Prostate gland (tissue), 2 donors: ENCODE measurements around the gene GRPR. TPM values are rescaled to one million over a fixed set of nuclear protein-coding genes. Genes with fewer than 3 reads are reported as not detected.

Experiments used
- DNase-seq: peaks from one replicate; pipeline ENCODE4 v3.0.0-alpha.2; 2019; ENCODE audit warnings: low spot score
- H3K27ac ChIP-seq, 2 donors: fragments of 200-600 bp; sonication (generic); 2 replicates each; pipeline ENCODE4 v1.5.1; 2017 to 2019
- H3K27me3 ChIP-seq: fragments of 200-600 bp; sonication (generic); replicated peaks from 2 replicates; pipeline ENCODE4 v1.5.1; 2019; ENCODE audit not compliant: insufficient read depth
- H3K36me3 ChIP-seq, 2 donors: fragments of 200-600 bp; sonication (generic); 1 replicate in 1 of 2; 2 replicates in 1 of 2; pipeline versions ENCODE4 v1.5.1 to v1.8.1; 2017 to 2019
- H3K4me1 ChIP-seq: fragments of 200-600 bp; sonication (generic); replicated peaks from 2 replicates; pipeline ENCODE4 v1.5.1; 2019
- H3K4me3 ChIP-seq, 2 donors: fragments of 200-600 bp; sonication (generic); 2 replicates each; pipeline ENCODE4 v1.5.1; 2017 to 2019
- H3K9me3 ChIP-seq: fragments of 200-600 bp; sonication (generic); 2 replicates; pipeline ENCODE4 v1.5.1; 2017
- POLR2A ChIP-seq: fragments of 450-650 bp; IDR thresholded peaks from one replicate; pipeline ENCODE4 v1.6.1; 2016; ENCODE audit warnings: antibody characterized with exemption, mild to moderate bottlenecking
- POLR2AphosphoS5 ChIP-seq: sonication (generic); formaldehyde crosslinking; IDR thresholded peaks from one replicate; pipeline ENCODE4 v1.6.1; 2017; ENCODE audit warnings: antibody characterized with exemption
- WGBS: methylation state at CpG from one replicate; pipeline ENCODE4 v1.1.5; 2018; 5-methylcytosine and 5-hydroxymethylcytosine counted together
- intact Hi-C: fragments of 100-400 bp; cut with DNase I; formaldehyde crosslinking; loops from one replicate; pipeline ENCODE4 v1.14.2; 2022
- total RNA-seq, 2 donors: library from RNA; depleted of rRNA; stranded (reverse); fragments of >200 nt; gene quantifications; one replicate each; pipeline ENCODE4 v1.1.0, GENCODE V29; 2016
- TF ChIP-seq, protein P1 (sequence below), 4 experiments: fragments of 200-600 bp in 2 of 4; fragments of 450-650 bp in 2 of 4; sonication (generic) in 2 of 4; IDR thresholded peaks; 1 replicate in 3 of 4; 2 replicates in 1 of 4; pipeline ENCODE4 v1.5.1; 2016 to 2019; ENCODE audit warnings: antibody characterized with exemption in 4 of 4, mild to moderate bottlenecking in 2 of 4, moderate library complexity in 2 of 4

Gene GRPR
- total RNA-seq, 2 donors from 2014 or later, result 1.0 TPM; not detected in 1

DNA sequence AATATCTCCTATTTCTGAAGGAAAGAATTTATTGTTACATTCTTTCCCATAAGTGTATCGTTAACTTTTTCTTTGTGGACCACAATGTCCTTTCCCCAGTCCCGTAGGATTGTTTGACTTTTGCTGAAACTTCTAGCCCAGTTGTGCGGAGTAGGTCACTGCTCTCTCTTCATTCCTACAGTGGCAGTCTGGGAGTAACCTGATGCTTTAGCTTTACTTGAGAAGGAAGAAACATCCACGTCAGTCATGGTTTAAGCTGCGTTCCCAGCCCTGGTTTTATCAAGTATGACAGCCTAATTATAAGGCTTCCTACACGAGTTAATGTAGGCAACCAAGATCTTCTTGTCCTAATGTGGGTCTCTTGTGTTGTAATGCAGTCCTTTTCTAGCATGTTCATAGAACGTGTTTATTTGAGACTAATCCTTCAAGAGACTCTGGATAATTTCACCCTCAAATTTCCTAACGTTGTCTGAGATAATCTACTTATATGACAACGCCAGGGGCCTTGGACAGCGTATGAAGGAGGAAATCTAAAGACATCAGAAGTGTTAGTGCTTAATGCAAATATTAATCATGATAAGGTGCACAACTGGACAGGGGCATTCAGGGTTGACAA is 40.8 kb upstream of the GRPR start:
- Histone ChIP-seq H3K27ac (no peak overlapping the region), H3K4me3 (no peak overlapping the region), H3K9me3 (no peaks in the 10 kb centered on the region), H3K4me1 (no peaks in the 10 kb centered on the region), H3K36me3 (no peaks in the 10 kb centered on the region), H3K27me3 (no peaks in the 10 kb centered on the region)
- WGBS, result 65% methylated on average over 10 of the region's 10 CpGs
- intact Hi-C loops, result no loop called here
- DNase-seq, result no peak
- no peak for TF ChIP-seq POLR2AphosphoS5
- TF ChIP-seq, protein P1, sequence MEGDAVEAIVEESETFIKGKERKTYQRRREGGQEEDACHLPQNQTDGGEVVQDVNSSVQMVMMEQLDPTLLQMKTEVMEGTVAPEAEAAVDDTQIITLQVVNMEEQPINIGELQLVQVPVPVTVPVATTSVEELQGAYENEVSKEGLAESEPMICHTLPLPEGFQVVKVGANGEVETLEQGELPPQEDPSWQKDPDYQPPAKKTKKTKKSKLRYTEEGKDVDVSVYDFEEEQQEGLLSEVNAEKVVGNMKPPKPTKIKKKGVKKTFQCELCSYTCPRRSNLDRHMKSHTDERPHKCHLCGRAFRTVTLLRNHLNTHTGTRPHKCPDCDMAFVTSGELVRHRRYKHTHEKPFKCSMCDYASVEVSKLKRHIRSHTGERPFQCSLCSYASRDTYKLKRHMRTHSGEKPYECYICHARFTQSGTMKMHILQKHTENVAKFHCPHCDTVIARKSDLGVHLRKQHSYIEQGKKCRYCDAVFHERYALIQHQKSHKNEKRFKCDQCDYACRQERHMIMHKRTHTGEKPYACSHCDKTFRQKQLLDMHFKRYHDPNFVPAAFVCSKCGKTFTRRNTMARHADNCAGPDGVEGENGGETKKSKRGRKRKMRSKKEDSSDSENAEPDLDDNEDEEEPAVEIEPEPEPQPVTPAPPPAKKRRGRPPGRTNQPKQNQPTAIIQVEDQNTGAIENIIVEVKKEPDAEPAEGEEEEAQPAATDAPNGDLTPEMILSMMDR (IDR thresholded peaks at IDR 0.05), result no peak

DNA sequence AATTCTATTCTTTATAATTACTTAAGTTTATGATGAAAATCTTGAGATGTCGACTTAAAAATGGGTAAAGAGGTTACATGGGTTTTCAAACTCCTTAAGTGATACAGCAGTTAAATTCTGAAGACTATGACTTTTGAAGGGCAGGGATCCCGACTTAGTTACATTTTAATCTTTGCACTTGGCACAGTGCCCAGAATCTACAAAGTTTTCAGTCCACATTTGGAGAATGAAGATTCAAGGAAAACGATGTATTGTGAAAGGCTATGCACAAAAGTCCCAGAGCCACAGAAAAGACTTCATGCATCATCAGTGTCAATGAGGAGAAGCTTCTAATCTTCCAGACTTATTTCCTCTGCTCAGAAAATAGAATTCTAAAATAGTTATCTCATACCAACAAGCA is 36.3 kb upstream of the GRPR start:
- TF ChIP-seq POLR2A, result no peak
- no peak for TF ChIP-seq POLR2AphosphoS5
- TF ChIP-seq, protein P1 (IDR thresholded peaks at IDR 0.05), result no peak
- intact Hi-C loops, result no loop called here
- Histone ChIP-seq H3K27me3 (no peaks in the 10 kb centered on the region), H3K4me3 (no peak overlapping the region), H3K4me1 (no peaks in the 10 kb centered on the region), H3K27ac (no peak overlapping the region), H3K9me3 (no peaks in the 10 kb centered on the region), H3K36me3 (no peaks in the 10 kb centered on the region)
- no peak for DNase-seq
- WGBS, result 29% methylated on average over 3 of the region's 3 CpGs

DNA sequence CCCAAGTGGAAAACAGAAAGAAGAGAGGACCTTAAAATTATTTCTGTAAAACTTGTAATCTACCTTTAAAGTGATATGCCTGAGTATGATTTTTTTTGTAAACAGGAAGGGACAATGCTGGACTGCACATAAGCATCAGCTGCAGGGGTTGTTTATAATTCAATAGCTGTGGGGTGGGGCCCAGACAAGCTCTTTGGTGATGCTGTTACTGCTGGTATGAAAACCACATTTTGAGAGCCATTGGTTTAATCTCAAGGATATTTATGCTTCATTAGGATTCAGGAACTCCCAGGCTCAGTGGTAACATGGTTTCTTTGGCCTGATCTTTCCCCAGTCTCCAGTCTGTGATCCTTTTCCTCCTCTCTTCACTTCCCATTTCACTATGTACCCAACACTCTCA is 34.3 kb upstream of the GRPR start:
- intact Hi-C loops, result no loop called here
- H3K36me3 ChIP-seq, result no peaks in the 10 kb centered on the region
- TF ChIP-seq POLR2AphosphoS5 (no peak), POLR2A (no peak)
- TF ChIP-seq, protein P1 (IDR thresholded peaks at IDR 0.05), result no peak
- no peak overlapping the region for H3K27ac ChIP-seq
- no peaks in the 10 kb centered on the region for H3K27me3 ChIP-seq
- no peaks in the 10 kb centered on the region for H3K4me1 ChIP-seq
- no peak for DNase-seq
- no peaks in the 10 kb centered on the region for H3K9me3 ChIP-seq
- H3K4me3 ChIP-seq, result no peak overlapping the region

DNA sequence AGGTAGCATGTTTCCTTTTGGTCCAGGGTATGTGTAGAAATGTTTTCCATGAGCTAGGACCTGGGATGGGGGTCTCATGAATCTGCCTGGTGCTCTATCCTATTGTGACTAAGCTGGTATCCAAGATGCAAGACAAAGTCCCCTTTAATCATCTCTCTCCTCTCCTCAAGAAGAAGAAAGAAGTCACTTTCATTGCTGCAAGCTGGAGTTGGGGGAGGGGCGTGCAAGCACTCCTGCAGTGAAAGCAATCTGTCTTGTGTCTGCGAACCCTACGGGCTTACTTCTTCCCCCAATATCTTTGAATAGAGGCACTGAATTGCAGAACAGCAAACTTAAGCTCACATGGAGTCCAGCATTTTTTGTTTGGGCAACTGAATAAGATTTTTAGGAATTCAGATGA is 27.2 kb upstream of the GRPR start:
- H3K36me3 ChIP-seq, result no peaks in the 10 kb centered on the region
- no peaks in the 10 kb centered on the region for H3K9me3 ChIP-seq
- H3K4me3 ChIP-seq, result no peak overlapping the region
- WGBS, result 90% methylated on average over 3 of the region's 3 CpGs
- intact Hi-C loops, result no loop called here
- TF ChIP-seq, protein P1 (IDR thresholded peaks at IDR 0.05), result no peak
- TF ChIP-seq POLR2AphosphoS5 (no peak), POLR2A (no peak)
- H3K27me3 ChIP-seq, result no peaks in the 10 kb centered on the region
- DNase-seq, result no peak
- H3K4me1 ChIP-seq, result no peaks in the 10 kb centered on the region
- H3K27ac ChIP-seq, result no peak overlapping the region

DNA sequence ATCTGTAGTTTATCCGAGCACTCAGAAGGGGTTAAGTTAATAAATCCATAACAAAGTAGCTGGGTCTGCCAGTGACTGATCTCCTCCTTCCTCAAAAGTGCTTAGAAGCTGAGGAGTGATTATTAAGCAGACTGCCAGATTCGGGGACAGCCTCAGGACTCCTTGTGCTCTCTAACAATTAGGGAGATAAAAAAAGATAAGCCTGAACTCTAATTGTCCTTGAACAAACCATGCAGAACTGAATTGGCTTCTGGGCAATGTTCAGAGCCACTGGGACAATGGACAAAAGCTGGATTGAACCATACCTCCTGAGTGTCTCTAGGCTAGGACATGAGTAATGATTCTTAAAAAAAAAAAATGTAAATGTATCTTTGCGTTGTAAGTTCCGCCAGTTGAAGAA is 22.7 kb upstream of the GRPR start:
- H3K4me3 ChIP-seq, result no peak overlapping the region
- H3K27ac ChIP-seq, result no peak overlapping the region
- TF ChIP-seq, protein P1 (IDR thresholded peaks at IDR 0.05), result no peak
- TF ChIP-seq POLR2A, result no peak
- no peak for TF ChIP-seq POLR2AphosphoS5
- intact Hi-C loops, result no loop called here
- no peaks in the 10 kb centered on the region for H3K27me3 ChIP-seq
- no peaks in the 10 kb centered on the region for H3K36me3 ChIP-seq
- WGBS, result 33% methylated on average over 4 of the region's 4 CpGs
- no peaks in the 10 kb centered on the region for H3K4me1 ChIP-seq
- no peaks in the 10 kb centered on the region for H3K9me3 ChIP-seq
- DNase-seq, result no peak
